ENCODE results near the gene CYP2D6.

GRCh38 chr22:42167066-42167465 lies 36.5 kb upstream of the CYP2D6 start:
- TF ChIP-seq CTCF (IDR thresholded peaks at IDR 0.05; ENCODE audit: borderline replicate concordance, extremely low read depth, low read length, poor library complexity, severe bottlenecking): no peak
- TF ChIP-seq EZH2 (IDR thresholded peaks at IDR 0.05; ENCODE audit: borderline replicate concordance, low read depth, low read length, severe bottlenecking): no peak
